Measurements from ENCODE around the gene NUBP2. TPM values are rescaled to one million over a fixed set of nuclear protein-coding genes. Genes with fewer than 3 reads are reported as not detected.

NUBP2 gene
- total RNA-seq, 1 experiment from 2014 or later: 69.4 TPM

DNA sequence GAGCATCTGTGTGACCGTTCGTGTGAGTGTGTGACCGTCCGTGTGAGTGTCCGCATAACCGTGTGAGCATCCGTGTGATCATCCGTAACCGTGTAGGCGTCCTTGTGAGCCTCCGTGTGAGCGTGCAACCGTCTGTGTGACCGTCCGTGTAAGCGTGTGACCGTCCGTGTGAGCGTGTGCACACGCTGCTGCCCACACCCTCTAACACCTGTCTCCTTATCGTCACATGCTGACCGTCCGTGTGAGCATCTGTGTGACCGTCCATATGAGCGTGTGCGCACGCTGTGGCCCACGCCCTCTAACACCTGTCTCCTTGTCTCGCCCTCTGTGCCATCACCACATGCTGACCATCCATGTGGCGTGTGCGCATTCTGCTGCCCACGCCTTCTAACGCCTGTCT lies 42.5 kb upstream of the NUBP2 start:
- Histone ChIP-seq H2AK5ac (ENCODE audit: insufficient read length, low read length) (no peak overlapping the region), H3K79me1 (ENCODE audit: insufficient read depth, low read depth, low read length, poor library complexity, severe bottlenecking) (no peaks in the 10 kb centered on the region), H2BK5ac (ENCODE audit: insufficient read length, low read length) (no peak overlapping the region), H4K8ac (replicated peaks; ENCODE audit: insufficient read length, low read depth, low read length) (no peak overlapping the region), H3K14ac (ENCODE audit: insufficient read depth, low read length) (no peak overlapping the region), H4K91ac (ENCODE audit: insufficient read length, low read depth, low read length) (no peak overlapping the region), H3K56ac (ENCODE audit: insufficient read length, low read depth, low read length) (no peak overlapping the region), H3K23ac (ENCODE audit: insufficient read length, low read depth, low read length) (no peak overlapping the region), H3K27me3 (ENCODE audit: insufficient read depth, low read length) (no peaks in the 10 kb centered on the region), H3K9ac (ENCODE audit: extremely low read depth, insufficient read length, low read length) (no peak overlapping the region), H2BK20ac (ENCODE audit: low read depth, low read length, poor library complexity, severe bottlenecking) (no peak overlapping the region), H4K20me1 (ENCODE audit: control insufficient read depth, insufficient read depth, insufficient read length) (peaks cover 3% of the 10 kb centered on the region), H4K5ac (ENCODE audit: insufficient read length, low read depth, low read length) (no peak overlapping the region), H3K4me2 (ENCODE audit: insufficient read depth, insufficient read length, low read length) (no peak overlapping the region), H2BK12ac (ENCODE audit: insufficient read length, low read depth, low read length) (no peak overlapping the region), H3T11ph (ENCODE audit: low read length) (no peak overlapping the region), H3K27ac (ENCODE audit: insufficient read length, low read depth, low read length) (no peak overlapping the region), H3K79me2 (ENCODE audit: insufficient read depth, low read length) (no peaks in the 10 kb centered on the region), H3K9me3 (ENCODE audit: control insufficient read depth, low read depth, low read length) (peaks cover 15% of the 10 kb centered on the region), H3K23me2 (ENCODE audit: insufficient read length, low read depth, low read length, poor library complexity, severe bottlenecking) (no peaks in the 10 kb centered on the region), H2BK15ac (ENCODE audit: low read depth, low read length) (no peak overlapping the region), H2BK120ac (ENCODE audit: low read depth, low read length, poor library complexity, severe bottlenecking) (no peak overlapping the region), H3K4ac (ENCODE audit: low read depth, low read length) (no peak overlapping the region), H3K4me1 (ENCODE audit: insufficient read depth, low read length) (no peaks in the 10 kb centered on the region), H2AFZ (ENCODE audit: low read length) (no peak overlapping the region), H3K18ac (ENCODE audit: insufficient read length, low read depth, low read length) (no peak overlapping the region)
- DNase-seq: no peak
- H3K4me1 Mint-ChIP-seq: no peaks in the 10 kb centered on the region
- TF ChIP-seq, protein P1, sequence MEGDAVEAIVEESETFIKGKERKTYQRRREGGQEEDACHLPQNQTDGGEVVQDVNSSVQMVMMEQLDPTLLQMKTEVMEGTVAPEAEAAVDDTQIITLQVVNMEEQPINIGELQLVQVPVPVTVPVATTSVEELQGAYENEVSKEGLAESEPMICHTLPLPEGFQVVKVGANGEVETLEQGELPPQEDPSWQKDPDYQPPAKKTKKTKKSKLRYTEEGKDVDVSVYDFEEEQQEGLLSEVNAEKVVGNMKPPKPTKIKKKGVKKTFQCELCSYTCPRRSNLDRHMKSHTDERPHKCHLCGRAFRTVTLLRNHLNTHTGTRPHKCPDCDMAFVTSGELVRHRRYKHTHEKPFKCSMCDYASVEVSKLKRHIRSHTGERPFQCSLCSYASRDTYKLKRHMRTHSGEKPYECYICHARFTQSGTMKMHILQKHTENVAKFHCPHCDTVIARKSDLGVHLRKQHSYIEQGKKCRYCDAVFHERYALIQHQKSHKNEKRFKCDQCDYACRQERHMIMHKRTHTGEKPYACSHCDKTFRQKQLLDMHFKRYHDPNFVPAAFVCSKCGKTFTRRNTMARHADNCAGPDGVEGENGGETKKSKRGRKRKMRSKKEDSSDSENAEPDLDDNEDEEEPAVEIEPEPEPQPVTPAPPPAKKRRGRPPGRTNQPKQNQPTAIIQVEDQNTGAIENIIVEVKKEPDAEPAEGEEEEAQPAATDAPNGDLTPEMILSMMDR (conservative IDR thresholded peaks at IDR 0.05): no peak
- no peak overlapping the region for H3K27ac Mint-ChIP-seq
- H3K4me3 Mint-ChIP-seq: no peak overlapping the region
- no peaks in the 10 kb centered on the region for H3K9me3 Mint-ChIP-seq
- no CpG with 5 or more reads among the region's 33 CpGs for WGBS (ENCODE audit: extremely low coverage, insufficient read length, low lambda C conversion rate)
- H3K27me3 Mint-ChIP-seq (ENCODE audit: low read depth): no peaks in the 10 kb centered on the region; the same call in 1 of the 2 replicates
- H3K36me3 Mint-ChIP-seq (ENCODE audit: insufficient read depth in 1 of 3, low read depth in 3 of 3): peaks cover 0 to 3% (median 0%) of the 10 kb centered on the region in 3 experiments; a peak in 3 of 7 replicates

Measured in H9 (cell line).